K562 (cell line): ENCODE results near the gene PIF1. TPM values are rescaled to one million over a fixed set of nuclear protein-coding genes. Genes with fewer than 3 reads are reported as not detected.

Source experiments
- ARNT ChIP-seq, 2 experiments: fragments of 450-650 bp; IDR thresholded peaks; 2 replicates each; pipeline ENCODE4 v1.6.1; 2016; ENCODE audit warnings: mild to moderate bottlenecking in 1 of 2
- C11orf30 ChIP-seq: fragments of 450-650 bp; IDR thresholded peaks from 2 replicates; pipeline ENCODE4 v1.6.1; 2016; ENCODE audit warnings: low read depth, mild to moderate bottlenecking
- CBFA2T3 ChIP-seq: fragments of 450-650 bp; IDR thresholded peaks from 2 replicates; pipeline ENCODE4 v1.6.1; 2017
- CLOCK ChIP-seq: fragments of 250-450 bp; sonication (Bioruptor Pico); IDR thresholded peaks from 2 replicates; pipeline ENCODE4 v1.4.0; 2020; ENCODE audit warnings: mild to moderate bottlenecking, moderate library complexity, borderline replicate concordance
- EGR1 ChIP-seq: fragments of 450-650 bp; conservative IDR thresholded peaks from 2 replicates; pipeline ENCODE4 v1.6.1; 2017; ENCODE audit warnings: mild to moderate bottlenecking
- ERF ChIP-seq: fragments of 450-650 bp; formaldehyde crosslinking; IDR thresholded peaks from 2 replicates; pipeline ENCODE4 v1.4.0; 2020; ENCODE audit warnings: mild to moderate bottlenecking, mixed read lengths
- FOXK1 ChIP-seq: sonication (generic); formaldehyde crosslinking; IDR thresholded peaks from 2 replicates; pipeline ENCODE4 v1.8.0; 2022; ENCODE audit warnings: missing genetic modification reagents, mild to moderate bottlenecking, borderline replicate concordance
- MAZ ChIP-seq, 2 experiments: fragments of 450-650 bp in 1 of 2; sonication (generic) in 1 of 2; formaldehyde crosslinking; IDR thresholded peaks in 1 of 2; conservative IDR thresholded peaks in 1 of 2; 2 replicates each; pipeline versions ENCODE4 v1.4.0 to v1.5.0; 2020; ENCODE audit warnings: mild to moderate bottlenecking in 1 of 2, missing genetic modification reagents in 1 of 2
- NFATC3 ChIP-seq: fragments of 450-650 bp; IDR thresholded peaks from 2 replicates; pipeline ENCODE4 v1.6.1; 2017; ENCODE audit warnings: mild to moderate bottlenecking
- PRMT5 ChIP-seq: sonication (generic); formaldehyde crosslinking; IDR thresholded peaks from 2 replicates; pipeline ENCODE4 v1.5.0; 2020; ENCODE audit warnings: missing genetic modification reagents
- RBM22 ChIP-seq: fragments of 200-400 bp; formaldehyde crosslinking; IDR thresholded peaks from 2 replicates; pipeline ENCODE4 v1.6.1; 2018; ENCODE audit warnings: low read length, low read depth; ENCODE audit not compliant: poor library complexity, severe bottlenecking
- SAP30 ChIP-seq: fragments of 200-600 bp; sonication (generic); IDR thresholded peaks from 2 replicates; pipeline ENCODE4 v1.6.1; 2012; ENCODE audit warnings: borderline replicate concordance, low read depth, mild to moderate bottlenecking, moderate library complexity, low read length, control low read depth, inconsistent platforms; ENCODE audit not compliant: insufficient read depth, poor library complexity, severe bottlenecking
- SIX5 ChIP-seq, 2 experiments: IDR thresholded peaks; 2 replicates each; pipeline ENCODE4 v1.6.1; 2011; ENCODE audit warnings: low read length in 2 of 2, borderline replicate concordance in 1 of 2, low read depth in 1 of 2, mild to moderate bottlenecking in 1 of 2, moderate library complexity in 1 of 2; ENCODE audit not compliant: insufficient read depth in 1 of 2
- SNRNP70 ChIP-seq: fragments of 200-400 bp; formaldehyde crosslinking; optimal IDR thresholded peaks from 2 replicates; pipeline ENCODE3; 2017; ENCODE audit warnings: low read depth, low read length
- SOX6 ChIP-seq: fragments of 450-650 bp; IDR thresholded peaks from 2 replicates; pipeline ENCODE4 v1.6.1; 2014; ENCODE audit warnings: mild to moderate bottlenecking
- SRSF7 ChIP-seq: fragments of 200-400 bp; formaldehyde crosslinking; optimal IDR thresholded peaks from 2 replicates; pipeline ENCODE3; 2017; ENCODE audit warnings: mild to moderate bottlenecking, low read depth, low read length
- TCF3 ChIP-seq: sonication (generic); formaldehyde crosslinking; IDR thresholded peaks from 2 replicates; pipeline ENCODE4 v1.4.0; 2020; ENCODE audit warnings: mild to moderate bottlenecking, missing genetic modification reagents
- ZBTB43 ChIP-seq: sonication (generic); formaldehyde crosslinking; IDR thresholded peaks from 2 replicates; pipeline ENCODE4 v1.8.0; 2023; ENCODE audit warnings: mild to moderate bottlenecking, missing genetic modification reagents
- ZNF695 ChIP-seq: fragments of 450-650 bp; formaldehyde crosslinking; IDR thresholded peaks from 2 replicates; pipeline ENCODE4 v1.4.0; 2020; ENCODE audit warnings: mild to moderate bottlenecking, moderate library complexity
- ZNF830 ChIP-seq: fragments of 250-450 bp; sonication (Bioruptor Pico); IDR thresholded peaks from 2 replicates; pipeline ENCODE4 v1.5.0; 2021; ENCODE audit warnings: mild to moderate bottlenecking
- ZSCAN32 ChIP-seq: fragments of 450-650 bp; formaldehyde crosslinking; IDR thresholded peaks from 2 replicates; pipeline ENCODE4 v1.4.0; 2020; ENCODE audit warnings: mild to moderate bottlenecking, moderate library complexity
- polyA plus RNA-seq, 8 experiments: library from polyadenylated mRNA; depleted of rRNA in 4 of 8; stranded (reverse) in 5 of 8; unstranded in 3 of 8; fragments of >200 nt; fragmentation: Nextera tagmentation in 2 of 8; fragmentation: Illumina TruSeq in 1 of 8; extraction: Ambion mirVana in 2 of 8; extraction: Trizol in 1 of 8; gene quantifications; 2 replicates each; pipeline versions ENCODE4 v1.2.1 to v1.2.3, GENCODE V29; 2011 to 2014; ENCODE audit warnings: inconsistent platforms in 1 of 8, missing spikeins in 1 of 8
- total RNA-seq, 7 experiments: library from RNA; depleted of rRNA in 6 of 7; stranded (reverse); fragments of >200 nt in 6 of 7; fragmentation: Illumina TruSeq in 2 of 7; extraction: Trizol in 2 of 7; gene quantifications; 2 replicates each; pipeline versions ENCODE4 v1.2.1 to v1.2.3, GENCODE V29; 2011 to 2021; ENCODE audit warnings: low replicate concordance in 1 of 7
- TF ChIP-seq, protein P1 (sequence below): IDR thresholded peaks from 2 replicates; pipeline ENCODE4 v1.6.1; 2011; ENCODE audit warnings: borderline replicate concordance, low read depth, mild to moderate bottlenecking, moderate library complexity, low read length; ENCODE audit not compliant: insufficient read depth, poor library complexity, severe bottlenecking
- TF ChIP-seq, protein P2 (sequence below): fragments of 450-650 bp; IDR thresholded peaks from 2 replicates; pipeline ENCODE4 v1.6.1; 2017; ENCODE audit warnings: mild to moderate bottlenecking, moderate library complexity

The PIF1 gene
- total and polyA plus RNA-seq, 9 of the 15 experiments (the other 6 are each of a cell fraction or from before 2014, with no cell fraction given): 1.1 to 37.9 (median 11.5) TPM

- no peak for TF ChIP-seq ZSCAN32 (CRISPR knock-in tag)
- peak; percentile 55 for TF ChIP-seq CBFA2T3
- TF ChIP-seq SRSF7: no peak
- no peak for TF ChIP-seq MAZ (CRISPR knock-in tag; conservative IDR thresholded peaks at IDR 0.05 in 1 of 2, IDR thresholded peaks at IDR 0.05 in 1 of 2)
- no peak for TF ChIP-seq SAP30
- no peak for TF ChIP-seq SNRNP70
- TF ChIP-seq, protein P1, sequence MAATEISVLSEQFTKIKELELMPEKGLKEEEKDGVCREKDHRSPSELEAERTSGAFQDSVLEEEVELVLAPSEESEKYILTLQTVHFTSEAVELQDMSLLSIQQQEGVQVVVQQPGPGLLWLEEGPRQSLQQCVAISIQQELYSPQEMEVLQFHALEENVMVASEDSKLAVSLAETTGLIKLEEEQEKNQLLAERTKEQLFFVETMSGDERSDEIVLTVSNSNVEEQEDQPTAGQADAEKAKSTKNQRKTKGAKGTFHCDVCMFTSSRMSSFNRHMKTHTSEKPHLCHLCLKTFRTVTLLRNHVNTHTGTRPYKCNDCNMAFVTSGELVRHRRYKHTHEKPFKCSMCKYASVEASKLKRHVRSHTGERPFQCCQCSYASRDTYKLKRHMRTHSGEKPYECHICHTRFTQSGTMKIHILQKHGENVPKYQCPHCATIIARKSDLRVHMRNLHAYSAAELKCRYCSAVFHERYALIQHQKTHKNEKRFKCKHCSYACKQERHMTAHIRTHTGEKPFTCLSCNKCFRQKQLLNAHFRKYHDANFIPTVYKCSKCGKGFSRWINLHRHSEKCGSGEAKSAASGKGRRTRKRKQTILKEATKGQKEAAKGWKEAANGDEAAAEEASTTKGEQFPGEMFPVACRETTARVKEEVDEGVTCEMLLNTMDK: no peak
- TF ChIP-seq ARNT (IDR thresholded peaks at IDR 0.05): no peak
- TF ChIP-seq FOXK1 (CRISPR knock-in tag): no peak
- TF ChIP-seq ERF (CRISPR knock-in tag): no peak
- TF ChIP-seq SOX6: no peak
- no peak for TF ChIP-seq NFATC3
- TF ChIP-seq C11orf30: no peak
- TF ChIP-seq RBM22: no peak
- no peak for TF ChIP-seq SIX5 (IDR thresholded peaks at IDR 0.05; ENCODE audit: borderline replicate concordance in 1 of 2, insufficient read depth in 1 of 2, low read depth in 1 of 2, low read length in 2 of 2)
- TF ChIP-seq ZNF830: no peak
- no peak for TF ChIP-seq CLOCK (CRISPR knock-in tag)
- TF ChIP-seq ZNF695: no peak
- no peak for TF ChIP-seq PRMT5
- TF ChIP-seq TCF3: peak; percentile 51; the same call in 1 of the 2 replicates
- TF ChIP-seq, protein P2, sequence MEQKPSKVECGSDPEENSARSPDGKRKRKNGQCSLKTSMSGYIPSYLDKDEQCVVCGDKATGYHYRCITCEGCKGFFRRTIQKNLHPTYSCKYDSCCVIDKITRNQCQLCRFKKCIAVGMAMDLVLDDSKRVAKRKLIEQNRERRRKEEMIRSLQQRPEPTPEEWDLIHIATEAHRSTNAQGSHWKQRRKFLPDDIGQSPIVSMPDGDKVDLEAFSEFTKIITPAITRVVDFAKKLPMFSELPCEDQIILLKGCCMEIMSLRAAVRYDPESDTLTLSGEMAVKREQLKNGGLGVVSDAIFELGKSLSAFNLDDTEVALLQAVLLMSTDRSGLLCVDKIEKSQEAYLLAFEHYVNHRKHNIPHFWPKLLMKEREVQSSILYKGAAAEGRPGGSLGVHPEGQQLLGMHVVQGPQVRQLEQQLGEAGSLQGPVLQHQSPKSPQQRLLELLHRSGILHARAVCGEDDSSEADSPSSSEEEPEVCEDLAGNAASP: no peak
- TF ChIP-seq ZBTB43 (CRISPR knock-in tag): no peak
- TF ChIP-seq EGR1: peak; percentile 52
Measured at GRCh38 chr15:64772488-64772887, 53.0 kb downstream of the PIF1 start (continued).
